ENCODE data around the gene GRM7.

Gene GRM7

GRCh38 chr3:7684182-7684715, 823.3 kb downstream of the GRM7 start:
- Histone ChIP-seq H3K27me3 (no peaks in the 10 kb centered on the region), H3K4me3 (ENCODE audit: low read depth in 1 of 2, low read length in 1 of 2) (no peak overlapping the region), H3K4me1 (ENCODE audit: control insufficient read depth in 1 of 2, insufficient read depth in 1 of 2, low read depth in 1 of 2, low read length in 1 of 2) (peaks cover 0 to 7% of the 10 kb centered on the region in 2 experiments), H3K36me3 (no peaks in the 10 kb centered on the region), H3K27ac (no peak overlapping the region), H3K9me3 (no peaks in the 10 kb centered on the region)
- no peak for TF ChIP-seq CTCF (IDR thresholded peaks at IDR 0.05)

- Histone ChIP-seq H3K36me3 (no peaks in the 10 kb centered on the region), H3K27me3 (no peaks in the 10 kb centered on the region), H3K4me3 (ENCODE audit: low read depth in 1 of 2, low read length in 1 of 2) (no peak overlapping the region), H3K9me3 (no peaks in the 10 kb centered on the region), H3K27ac (no peak overlapping the region), H3K4me1 (ENCODE audit: control insufficient read depth in 1 of 2, insufficient read depth in 1 of 2, low read depth in 1 of 2, low read length in 1 of 2) (peaks cover 0 to 5% of the 10 kb centered on the region in 2 experiments)
- TF ChIP-seq CTCF (IDR thresholded peaks at IDR 0.05), result no peak
Measured at GRCh38 chr3:7687428-7688147, 826.7 kb downstream of the GRM7 start.

DNA sequence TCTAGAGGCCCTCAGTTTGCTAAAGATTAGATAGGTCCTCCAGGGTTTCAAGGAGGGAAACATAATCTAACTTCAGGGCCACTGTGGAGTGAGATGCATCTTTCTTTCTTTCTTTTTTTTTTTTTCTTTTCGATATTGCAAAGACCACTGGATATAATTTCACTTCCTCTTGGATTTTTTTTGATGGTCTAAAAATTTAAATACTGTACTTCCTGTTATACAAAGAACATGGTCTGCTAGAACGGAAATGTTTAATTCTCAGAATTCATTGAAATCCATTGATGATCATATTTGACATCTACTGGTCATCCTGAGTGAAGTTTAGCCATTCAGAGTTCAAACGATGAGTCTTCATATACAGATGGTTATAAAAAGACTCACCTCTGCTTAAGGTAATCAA, 832.0 kb downstream of the GRM7 start:
- H3K9me3 ChIP-seq, result no peaks in the 10 kb centered on the region
- H3K4me1 ChIP-seq (ENCODE audit: control insufficient read depth in 1 of 2, insufficient read depth in 1 of 2, low read depth in 1 of 2, low read length in 1 of 2), result no peaks in the 10 kb centered on the region
- no peak overlapping the region for H3K4me3 ChIP-seq (ENCODE audit: low read depth in 1 of 2, low read length in 1 of 2)
- no peak overlapping the region for H3K27ac ChIP-seq
- no peaks in the 10 kb centered on the region for H3K27me3 ChIP-seq
- no peaks in the 10 kb centered on the region for H3K36me3 ChIP-seq
- TF ChIP-seq CTCF (IDR thresholded peaks at IDR 0.05), result no peak

DNA sequence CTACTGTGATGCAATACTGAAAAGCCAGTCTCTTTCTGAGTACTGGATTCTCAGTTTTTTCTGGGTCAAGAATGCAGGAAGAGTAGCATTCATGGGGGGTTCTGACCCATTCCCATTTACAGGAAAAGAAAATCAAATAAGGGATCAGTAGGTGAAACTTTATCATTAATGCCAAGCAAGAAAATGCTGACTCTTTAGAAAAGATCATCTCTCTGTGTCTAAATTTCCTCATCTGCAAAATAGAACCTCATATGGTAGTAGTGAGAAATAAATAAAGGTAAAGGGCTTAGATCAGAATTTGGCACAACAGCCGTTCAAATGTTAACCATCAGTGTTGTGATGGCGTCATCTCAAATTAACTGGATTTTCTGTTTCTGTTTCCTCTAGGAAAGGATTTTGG, 833.1 kb downstream of the GRM7 start:
- H3K36me3 ChIP-seq, result no peaks in the 10 kb centered on the region
- no peaks in the 10 kb centered on the region for H3K4me1 ChIP-seq (ENCODE audit: control insufficient read depth in 1 of 2, insufficient read depth in 1 of 2, low read depth in 1 of 2, low read length in 1 of 2)
- no peak for TF ChIP-seq CTCF (IDR thresholded peaks at IDR 0.05)
- no peaks in the 10 kb centered on the region for H3K27me3 ChIP-seq
- no peaks in the 10 kb centered on the region for H3K9me3 ChIP-seq
- no peak overlapping the region for H3K27ac ChIP-seq
- H3K4me3 ChIP-seq (ENCODE audit: low read depth in 1 of 2, low read length in 1 of 2), result no peak overlapping the region

GRCh38 chr3:7695049-7695448, 834.1 kb downstream of the GRM7 start:
- no peaks in the 10 kb centered on the region for H3K4me1 ChIP-seq (ENCODE audit: control insufficient read depth in 1 of 2, insufficient read depth in 1 of 2, low read depth in 1 of 2, low read length in 1 of 2)
- no peaks in the 10 kb centered on the region for H3K27me3 ChIP-seq
- no peak for TF ChIP-seq CTCF (IDR thresholded peaks at IDR 0.05)
- no peak overlapping the region for H3K4me3 ChIP-seq (ENCODE audit: low read depth in 1 of 2, low read length in 1 of 2)
- H3K36me3 ChIP-seq, result no peaks in the 10 kb centered on the region
- H3K9me3 ChIP-seq, result no peaks in the 10 kb centered on the region
- H3K27ac ChIP-seq, result no peak overlapping the region

All from neutrophil (primary cell).